ENCODE data around the gene MAPK11. TPM values are rescaled to one million over a fixed set of nuclear protein-coding genes. Genes with fewer than 3 reads are reported as not detected.

MAPK11 gene
- total RNA-seq, 2 donors from 2014 or later, result 16.6 to 27.1 TPM

DNA sequence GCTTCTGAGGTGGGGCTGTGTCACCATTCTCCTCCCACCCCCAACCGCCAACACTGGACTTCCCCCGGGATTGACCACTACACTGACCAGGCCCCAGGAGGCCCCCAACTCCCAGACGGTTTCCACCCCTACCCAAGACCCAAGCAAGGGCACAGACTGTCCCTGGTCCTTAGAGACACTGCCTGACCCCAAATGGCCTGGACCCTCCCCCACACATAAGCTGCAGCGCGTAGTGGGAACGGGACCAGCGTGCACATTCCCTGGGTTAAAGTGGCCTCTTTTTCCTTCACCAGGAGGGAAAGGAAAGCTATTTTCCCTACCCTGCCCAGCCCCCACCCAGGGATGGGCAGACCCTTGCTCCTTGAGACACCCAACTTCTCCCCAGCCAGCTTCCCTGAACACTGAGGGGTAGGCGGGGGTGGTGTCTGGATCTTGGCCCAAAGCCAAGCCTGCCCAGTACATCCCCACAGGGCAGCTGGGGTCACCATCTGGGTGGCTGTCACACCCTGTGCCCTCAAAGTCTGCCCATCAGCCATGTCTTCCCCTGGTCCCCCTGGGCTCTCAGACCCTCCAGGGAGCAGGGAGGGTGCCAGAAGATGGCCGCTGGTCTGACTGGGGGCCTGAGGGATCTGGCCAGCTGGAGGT, 7.1 kb downstream of the MAPK11 start:
- Mint-ChIP-seq H3K4me1 (ENCODE audit: low read depth) (peaks cover 10% of the 10 kb centered on the region), H3K4me3 (no peak overlapping the region), H3K9me3 (no peaks in the 10 kb centered on the region), H3K27me3 (ENCODE audit: low read depth) (peaks cover 11% of the 10 kb centered on the region), H3K27ac (no peak overlapping the region), H3K36me3 (ENCODE audit: insufficient read depth in 2 of 2) (no peaks in the 10 kb centered on the region)
- ATAC-seq (replicated peaks in 1 of 2), result no peak
- no peak for DNase-seq

DNA sequence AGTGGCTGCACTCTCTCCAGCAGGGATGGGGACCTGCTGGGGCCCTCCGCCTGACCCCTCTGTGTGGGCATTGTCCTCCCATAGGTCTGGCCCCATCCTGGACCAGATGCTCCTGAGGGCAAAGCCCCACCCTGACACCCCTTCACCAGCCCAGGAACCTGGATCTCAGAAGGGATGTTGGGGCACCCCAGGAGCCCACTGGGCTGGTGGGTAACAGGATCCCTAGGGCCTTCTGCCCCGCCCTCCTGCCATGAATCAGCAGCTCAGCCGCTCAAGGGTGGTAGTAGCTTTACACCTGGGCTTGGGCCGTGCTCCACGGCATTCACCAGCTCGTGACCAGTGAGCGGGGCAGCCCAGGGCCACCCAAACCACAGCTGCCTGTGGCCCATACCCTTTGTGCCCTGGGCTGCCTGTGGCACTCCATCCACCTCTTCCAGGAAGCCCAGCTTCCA, 7.7 kb downstream of the MAPK11 start:
- Mint-ChIP-seq H3K9me3 (no peaks in the 10 kb centered on the region), H3K36me3 (ENCODE audit: insufficient read depth in 2 of 2) (no peaks in the 10 kb centered on the region), H3K4me3 (peak overlapping the region; percentile 62 to 72), H3K27ac (no peak overlapping the region), H3K4me1 (ENCODE audit: low read depth) (peaks cover 8% of the 10 kb centered on the region), H3K27me3 (ENCODE audit: low read depth) (peaks cover 11% of the 10 kb centered on the region)
- ATAC-seq (replicated peaks in 1 of 2) (peak in 1 of 2 donors; percentile 24), DNase-seq (no peak)

DNA sequence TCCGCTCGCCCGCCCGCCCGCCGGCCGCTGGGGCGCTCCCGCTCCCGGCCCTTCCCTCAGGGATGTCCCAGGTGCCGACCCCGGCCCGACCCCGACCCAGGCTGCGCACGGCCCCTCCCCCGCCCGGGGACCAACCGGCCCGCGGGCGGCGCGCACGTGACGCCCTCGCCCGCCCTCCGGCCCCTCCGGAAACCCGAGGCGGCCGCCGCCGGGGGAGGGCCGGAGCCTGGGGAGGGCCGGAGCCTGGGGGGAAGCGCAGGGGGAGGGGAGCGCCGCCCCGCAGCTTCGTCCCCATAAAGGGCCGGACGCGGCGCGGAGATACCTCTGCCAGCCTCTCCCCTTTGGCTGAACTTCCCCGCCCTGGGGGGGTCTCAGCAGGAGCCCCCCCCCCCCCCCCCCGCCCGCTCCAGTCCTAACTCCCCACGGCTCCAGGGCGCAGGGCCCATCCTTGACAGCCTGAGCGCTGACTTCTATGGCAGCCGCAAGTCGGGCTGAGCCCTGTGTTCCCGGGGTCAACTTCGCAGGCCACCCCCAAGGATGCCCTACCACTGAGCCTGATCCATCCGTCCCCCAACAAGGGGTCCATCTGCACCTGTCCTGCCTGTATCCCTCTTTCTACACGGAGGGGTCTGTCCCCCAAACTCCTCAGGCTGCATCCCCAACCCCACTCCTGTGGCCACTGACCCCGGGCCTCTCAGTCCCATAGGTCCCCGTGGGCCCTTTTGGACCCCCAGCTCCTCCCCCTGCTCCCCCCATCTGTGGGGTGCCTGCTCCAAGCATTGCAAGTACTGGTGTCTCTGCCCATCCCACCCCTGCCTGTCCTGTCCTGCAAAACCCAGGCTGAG, 8.3 kb downstream of the MAPK11 start, which contains the start of gene MAPK12:
MAPK12 (minus strand) TSS at position 69 of the 845 bp plus-strand sequence. CDS start 174 bp downstream, outside the sequence.
- ATAC-seq (replicated peaks in 1 of 2), result peak; percentile 23 to 35
- DNase-seq, result no peak
- H3K4me3 Mint-ChIP-seq, result peak within 1 kb of the TSS; percentile 62 to 72
- no peaks in the 10 kb centered on the region for H3K9me3 Mint-ChIP-seq
- H3K27me3 Mint-ChIP-seq (ENCODE audit: low read depth), result peaks cover 11% of the 10 kb centered on the region
- H3K36me3 Mint-ChIP-seq (ENCODE audit: insufficient read depth in 2 of 2), result no peaks in the 10 kb centered on the region
- peaks cover 8% of the 10 kb centered on the region for H3K4me1 Mint-ChIP-seq (ENCODE audit: low read depth)
- H3K27ac Mint-ChIP-seq, result no peak within 1 kb of the TSS

DNA sequence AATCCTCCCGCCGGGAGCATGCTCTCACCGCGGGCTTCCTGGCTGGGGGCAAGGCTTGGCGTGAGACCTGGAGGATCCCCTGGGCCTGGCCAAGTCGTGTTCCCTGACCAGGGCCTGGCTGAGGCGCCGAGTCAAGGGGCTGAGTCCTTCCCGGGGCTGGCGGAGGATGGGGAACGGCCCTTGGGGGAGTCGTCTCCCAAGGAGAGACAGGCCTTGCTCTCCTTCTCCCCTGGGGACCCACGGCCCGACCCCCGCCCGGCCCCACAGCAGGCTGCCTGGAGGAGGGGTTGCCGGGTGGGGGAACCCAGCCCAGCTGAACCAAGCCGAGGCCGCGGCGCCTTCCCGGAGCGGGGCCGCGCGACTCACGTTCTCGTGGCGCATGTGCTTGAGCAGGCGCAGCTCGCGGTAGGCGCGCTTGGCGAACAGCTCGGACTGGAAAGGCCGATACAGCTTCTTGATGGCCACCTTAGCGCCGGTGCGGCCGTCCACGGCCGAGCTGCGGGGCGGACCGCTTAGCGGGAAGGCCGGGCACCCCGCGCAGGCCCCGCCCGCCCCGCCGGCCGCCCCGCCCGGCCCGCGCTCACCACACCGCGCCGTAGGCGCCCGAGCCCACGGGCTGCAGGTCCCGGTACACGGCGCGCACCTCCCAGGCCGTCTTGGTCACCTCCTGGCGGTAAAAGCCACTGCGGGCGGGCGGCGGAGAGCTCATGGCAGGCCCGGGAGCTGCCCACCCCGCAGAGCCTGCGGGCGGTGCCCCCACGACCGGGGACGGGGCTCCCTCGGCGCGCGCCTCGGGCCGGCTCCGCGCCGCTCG, 9.2 kb downstream of the MAPK11 start:
- Mint-ChIP-seq H3K4me1 (ENCODE audit: low read depth) (peaks cover 8% of the 10 kb centered on the region), H3K27me3 (ENCODE audit: low read depth) (peaks cover 11% of the 10 kb centered on the region), H3K4me3 (peak overlapping the region; percentile 40 to 43), H3K27ac (no peak overlapping the region), H3K36me3 (ENCODE audit: insufficient read depth in 2 of 2) (no peaks in the 10 kb centered on the region), H3K9me3 (no peaks in the 10 kb centered on the region)
- DNase-seq (peak; percentile 43 to 48), ATAC-seq (replicated peaks in 1 of 2) (peak; percentile 51 to 56)

DNA sequence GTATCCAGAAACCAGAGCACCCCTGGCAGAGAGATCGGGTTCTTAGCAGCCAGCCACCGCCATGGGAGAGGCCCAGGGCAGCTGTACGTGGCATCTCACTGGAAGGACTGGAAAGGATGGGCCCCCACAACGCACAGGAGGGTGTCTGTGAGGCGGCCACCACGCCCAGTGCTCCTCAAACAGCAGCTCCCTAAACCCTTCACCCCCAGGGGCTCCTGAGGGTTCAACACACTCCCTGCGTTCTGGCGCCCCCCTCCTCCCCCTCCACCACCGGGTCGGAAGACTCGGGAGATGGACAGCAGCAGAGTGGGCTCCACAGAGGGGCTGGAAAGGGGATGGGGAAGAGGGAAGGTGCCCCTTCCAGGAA, 9.8 kb downstream of the MAPK11 start:
- Mint-ChIP-seq H3K27ac (no peak overlapping the region), H3K27me3 (ENCODE audit: low read depth) (peaks cover 11% of the 10 kb centered on the region), H3K4me1 (ENCODE audit: low read depth) (peaks cover 8% of the 10 kb centered on the region), H3K4me3 (peak overlapping the region; percentile 40 to 43), H3K36me3 (ENCODE audit: insufficient read depth in 2 of 2) (no peaks in the 10 kb centered on the region), H3K9me3 (no peaks in the 10 kb centered on the region)
- ATAC-seq (replicated peaks in 1 of 2) (no peak), DNase-seq (no peak)

DNA sequence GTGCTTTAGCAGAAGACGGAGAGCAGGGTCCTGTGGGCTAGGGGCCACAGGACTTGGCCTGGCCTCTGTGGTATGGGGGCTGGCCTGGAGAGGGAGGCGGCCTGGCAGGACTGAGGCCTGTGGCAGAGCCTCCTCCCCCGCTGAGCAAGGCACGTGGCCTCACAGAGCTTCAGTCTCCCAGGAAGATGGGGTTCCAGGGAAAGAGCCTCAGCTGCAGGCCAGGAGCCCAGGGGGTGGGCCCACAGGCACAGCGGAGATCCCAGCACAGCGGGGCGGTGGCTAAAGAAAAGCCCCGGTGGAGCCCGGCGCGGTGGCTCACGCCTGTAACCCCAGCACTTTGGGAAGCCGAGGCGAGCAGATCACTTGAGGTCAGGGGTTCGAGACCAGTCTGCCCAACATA, 10.9 kb downstream of the MAPK11 start:
- H3K9me3 Mint-ChIP-seq, result no peaks in the 10 kb centered on the region
- no peak for DNase-seq
- no peak for ATAC-seq (replicated peaks in 1 of 2)
- H3K36me3 Mint-ChIP-seq (ENCODE audit: insufficient read depth in 2 of 2), result no peaks in the 10 kb centered on the region
- H3K4me3 Mint-ChIP-seq, result peak overlapping the region; percentile 46 to 50
- no peak overlapping the region for H3K27ac Mint-ChIP-seq
- peaks cover 11% of the 10 kb centered on the region for H3K27me3 Mint-ChIP-seq (ENCODE audit: low read depth)
- peaks cover 8% of the 10 kb centered on the region for H3K4me1 Mint-ChIP-seq (ENCODE audit: low read depth)

DNA sequence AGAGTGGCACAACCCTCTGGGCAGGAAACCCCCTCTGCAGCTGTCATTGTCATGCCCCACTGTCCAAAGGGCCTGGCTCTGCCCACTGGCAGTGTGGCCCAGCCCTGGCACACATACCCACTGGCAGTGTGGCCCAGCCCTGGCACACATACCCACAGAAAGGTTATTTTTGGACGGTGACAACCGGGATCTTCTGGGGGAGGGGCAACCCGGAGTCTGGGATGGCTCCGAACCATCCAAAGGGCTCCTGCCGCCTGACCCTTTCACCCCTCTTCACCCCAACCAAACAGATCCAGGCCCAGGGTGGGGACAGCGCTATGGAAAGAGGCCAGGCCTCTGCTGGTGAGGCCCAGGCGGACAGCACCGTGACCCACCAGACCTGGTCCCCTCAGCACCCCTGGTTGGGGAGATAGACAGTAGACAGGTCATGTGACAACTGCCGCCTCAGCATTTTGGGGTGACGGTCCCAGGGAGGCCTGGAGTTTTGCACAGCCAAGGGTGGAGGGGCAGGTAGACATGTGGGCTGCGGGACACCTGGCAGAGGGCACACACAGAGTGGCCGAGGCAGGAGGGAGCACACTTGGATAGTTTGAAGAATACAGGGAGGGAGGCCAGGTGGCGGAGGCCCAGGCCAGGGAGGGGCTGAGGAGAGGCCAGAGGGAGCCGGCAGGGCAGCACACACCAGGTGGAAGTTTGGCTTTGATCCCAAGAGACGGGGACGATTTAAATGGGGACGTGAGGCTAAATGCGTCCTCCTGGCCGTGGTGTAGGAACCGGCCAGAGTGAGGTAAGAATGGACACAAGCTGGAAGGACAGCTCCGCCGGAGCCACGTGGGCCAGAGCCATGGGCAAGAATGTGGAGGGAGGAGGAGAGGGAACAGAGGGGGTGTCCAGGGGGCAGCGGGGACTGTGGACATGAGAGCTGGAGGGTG, 11.6 kb downstream of the MAPK11 start:
- no peak for DNase-seq
- Mint-ChIP-seq H3K27me3 (ENCODE audit: low read depth) (peaks cover 11% of the 10 kb centered on the region), H3K27ac (no peak overlapping the region), H3K4me3 (peak overlapping the region in 1 of 2 donors; percentile 17), H3K4me1 (ENCODE audit: low read depth) (peaks cover 8% of the 10 kb centered on the region), H3K36me3 (ENCODE audit: insufficient read depth in 2 of 2) (no peaks in the 10 kb centered on the region), H3K9me3 (no peaks in the 10 kb centered on the region)
- ATAC-seq (replicated peaks in 1 of 2), result no peak

DNA sequence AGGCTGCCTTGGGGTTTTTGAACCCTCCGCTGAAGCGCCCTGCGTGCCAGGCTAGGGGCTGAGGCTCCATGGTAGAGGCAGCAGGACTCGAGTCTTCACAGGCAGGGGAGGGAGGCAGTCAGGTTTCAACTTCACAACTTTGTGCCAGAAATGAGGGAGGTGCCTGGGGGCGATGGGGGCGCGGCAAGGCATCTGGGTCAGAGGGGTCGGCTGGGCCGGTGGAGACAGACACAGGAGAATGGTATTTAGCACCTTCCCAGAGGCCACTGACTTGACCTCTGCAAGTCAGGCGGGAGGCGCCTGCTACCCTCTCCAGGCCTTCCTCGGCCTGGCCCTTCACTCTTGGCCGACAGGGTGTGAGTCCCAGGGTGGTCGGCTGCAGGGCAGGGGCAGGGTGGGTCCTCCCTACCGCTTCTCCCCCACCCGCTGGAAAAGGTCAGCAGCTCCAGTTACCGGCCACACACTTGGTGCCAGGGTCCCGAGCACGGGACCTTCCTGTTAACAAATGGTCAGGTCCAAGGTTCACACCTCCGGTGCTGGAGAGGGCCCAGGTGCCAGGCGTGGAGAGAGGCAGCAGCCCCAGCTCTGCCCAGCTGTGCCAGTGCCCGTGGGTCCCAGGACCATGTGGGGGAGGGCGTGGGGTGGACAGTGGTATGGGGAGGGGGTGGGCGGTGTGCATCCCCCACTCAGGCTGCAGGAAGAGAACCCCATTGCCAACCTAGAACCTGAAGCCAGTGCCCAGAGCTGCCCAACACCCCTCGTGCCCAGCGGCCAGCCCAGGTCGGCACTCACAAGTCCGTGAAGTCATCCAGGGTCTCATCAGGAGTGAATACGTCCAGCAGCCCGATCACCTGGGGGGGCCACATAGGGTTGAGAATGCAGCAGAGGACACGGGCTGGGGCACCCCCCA, 12.5 kb downstream of the MAPK11 start:
- Mint-ChIP-seq H3K4me3 (no peak overlapping the region), H3K4me1 (ENCODE audit: low read depth) (peaks cover 7% of the 10 kb centered on the region), H3K36me3 (ENCODE audit: insufficient read depth in 2 of 2) (no peaks in the 10 kb centered on the region), H3K9me3 (no peaks in the 10 kb centered on the region), H3K27ac (no peak overlapping the region), H3K27me3 (ENCODE audit: low read depth) (peaks cover 10% of the 10 kb centered on the region)
- DNase-seq, result no peak
- no peak for ATAC-seq (replicated peaks in 1 of 2)

DNA sequence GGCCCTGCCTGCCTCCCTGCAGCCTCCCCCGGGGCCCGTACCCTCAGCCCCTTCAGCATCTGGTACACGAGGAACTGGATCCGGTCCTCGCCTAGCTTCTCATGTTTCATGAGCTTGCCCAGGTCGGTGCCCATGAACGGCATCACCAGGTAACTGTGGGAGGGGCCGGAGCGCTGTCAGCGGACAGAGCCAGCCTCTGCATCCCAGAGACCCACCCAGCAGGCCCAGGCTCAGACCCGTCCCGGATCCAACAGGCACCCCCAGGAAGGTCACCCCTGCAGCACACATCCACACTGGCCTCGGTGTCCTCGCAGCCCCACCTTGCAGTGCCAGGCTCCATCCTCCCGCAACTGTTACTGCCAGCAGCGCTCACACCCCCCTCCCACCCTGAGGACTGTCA, 13.1 kb downstream of the MAPK11 start:
- DNase-seq (no peak), ATAC-seq (replicated peaks in 1 of 2) (no peak)
- Mint-ChIP-seq H3K27ac (no peak overlapping the region), H3K27me3 (ENCODE audit: low read depth) (peaks cover 3% of the 10 kb centered on the region), H3K9me3 (no peaks in the 10 kb centered on the region), H3K36me3 (ENCODE audit: insufficient read depth in 2 of 2) (no peaks in the 10 kb centered on the region), H3K4me1 (ENCODE audit: low read depth) (peaks cover under 1% of the 10 kb centered on the region), H3K4me3 (no peak overlapping the region)

DNA sequence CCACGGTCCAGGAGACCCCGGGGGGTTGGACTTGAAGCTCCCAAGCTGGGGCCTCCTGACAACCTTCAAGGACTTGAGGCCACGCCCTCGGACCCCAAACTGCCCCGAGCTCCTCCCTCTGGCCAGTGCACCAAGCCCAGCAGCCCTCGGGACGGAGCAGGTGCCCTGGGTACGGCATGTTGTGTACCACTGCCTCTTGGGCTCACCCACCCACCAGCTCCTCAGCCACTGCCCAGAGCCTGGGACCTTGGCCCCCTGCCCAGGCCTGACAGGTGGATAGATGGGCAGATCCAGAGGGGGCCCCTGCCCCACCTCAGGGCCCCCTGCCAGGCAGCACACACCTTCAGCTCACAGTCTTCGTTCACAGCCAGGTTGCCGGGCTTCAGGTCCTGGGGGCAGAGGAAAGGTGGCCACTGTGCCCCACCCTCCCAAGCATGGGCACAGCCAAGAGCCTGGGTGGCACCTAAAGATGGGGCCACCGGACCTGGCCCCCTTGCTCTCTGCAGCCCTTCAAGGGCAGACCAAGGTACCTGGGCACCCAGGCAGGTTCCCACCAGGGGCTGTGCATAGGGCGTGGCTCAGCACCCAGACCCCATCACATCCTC, 13.8 kb downstream of the MAPK11 start:
- Mint-ChIP-seq H3K9me3 (no peaks in the 10 kb centered on the region), H3K27ac (no peak overlapping the region), H3K36me3 (ENCODE audit: insufficient read depth in 2 of 2) (no peaks in the 10 kb centered on the region), H3K4me1 (ENCODE audit: low read depth) (no peaks in the 10 kb centered on the region), H3K27me3 (ENCODE audit: low read depth) (no peaks in the 10 kb centered on the region), H3K4me3 (no peak overlapping the region)
- DNase-seq, result no peak
- no peak for ATAC-seq (replicated peaks in 1 of 2)

DNA sequence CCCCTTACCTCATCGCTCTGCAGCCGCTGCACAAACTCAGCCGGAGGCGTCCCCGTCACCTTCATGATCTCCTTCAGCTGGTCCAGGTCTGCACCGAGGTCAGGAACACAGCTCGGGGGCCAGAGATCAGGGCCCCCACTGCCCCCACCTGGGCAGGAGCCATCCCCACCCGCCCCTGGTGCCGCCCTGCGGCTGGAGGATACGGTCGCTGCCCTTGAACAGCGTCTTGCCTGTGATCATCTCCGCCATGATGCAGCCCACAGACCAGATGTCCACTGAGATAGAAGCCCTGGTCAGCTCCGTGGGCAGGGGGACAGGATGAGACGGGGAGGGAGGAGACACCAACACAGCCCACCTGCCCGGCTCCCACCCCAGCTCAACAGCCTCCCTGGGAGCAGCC, 14.6 kb downstream of the MAPK11 start:
- Mint-ChIP-seq H3K4me3 (no peak overlapping the region), H3K27me3 (ENCODE audit: low read depth) (no peaks in the 10 kb centered on the region), H3K4me1 (ENCODE audit: low read depth) (no peaks in the 10 kb centered on the region), H3K9me3 (no peaks in the 10 kb centered on the region), H3K27ac (no peak overlapping the region), H3K36me3 (ENCODE audit: insufficient read depth in 2 of 2) (no peaks in the 10 kb centered on the region)
- no peak for DNase-seq
- ATAC-seq (replicated peaks in 1 of 2), result no peak
